ELF-1 (cell line): ENCODE measurements around the gene IFITM2.
"Not testable (repeated sequence)": the region's sequence is repeated elsewhere in the genome, so short reads cannot be mapped to it uniquely, and the experiment has no call there.

Experiments
- DNase-seq: peaks from one replicate; pipeline ENCODE4 v3.0.0-alpha.2; 2016; ENCODE audit warnings: low read depth, low spot score

IFITM2 gene

GRCh38 chr11:308740-309665 lies 1.4 kb downstream of the IFITM2 start:
- not testable (repeated sequence) for DNase-seq

- not testable (repeated sequence) for DNase-seq
Observed at GRCh38 chr11:309979-310572, 2.5 kb downstream of the IFITM2 start.

GRCh38 chr11:311013-311748 lies 3.6 kb downstream of the IFITM2 start:
- not testable (repeated sequence) for DNase-seq

DNA sequence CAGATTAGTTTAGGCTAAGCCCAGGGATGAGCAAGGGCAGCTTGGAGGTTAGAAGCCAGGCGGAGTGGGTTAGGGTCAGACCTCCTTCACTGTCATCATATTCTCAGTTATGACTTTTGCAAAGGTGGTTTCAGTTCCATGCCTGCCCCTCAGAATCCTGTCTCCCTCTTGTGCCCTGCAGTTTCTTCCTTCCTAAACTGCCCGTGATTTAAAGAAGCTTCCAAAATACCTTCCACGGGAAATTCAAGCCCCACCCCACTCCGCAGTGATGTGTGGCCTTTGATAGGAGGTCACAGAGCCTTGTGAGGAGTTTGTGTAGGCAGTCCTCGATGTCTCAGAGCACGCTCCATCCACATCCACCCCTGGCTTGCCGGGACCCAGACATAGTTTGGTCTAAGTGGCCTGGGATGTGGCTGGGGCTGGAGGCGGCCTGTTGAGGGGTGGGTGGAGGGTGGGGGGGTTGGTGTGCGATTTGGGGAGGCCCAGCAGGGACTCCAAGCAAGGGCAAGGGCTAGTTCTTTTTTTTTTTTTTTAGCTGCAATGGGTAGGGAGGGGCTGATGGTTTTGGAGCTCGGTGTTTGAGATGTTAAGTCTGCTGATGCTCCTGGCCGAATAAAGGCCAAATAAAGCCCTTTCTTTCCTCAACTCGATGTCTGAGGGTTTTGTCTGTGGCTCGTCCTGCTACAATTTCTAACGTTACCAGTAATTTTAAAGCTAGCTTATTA lies 4.6 kb downstream of the IFITM2 start:
- no peak for DNase-seq

DNA sequence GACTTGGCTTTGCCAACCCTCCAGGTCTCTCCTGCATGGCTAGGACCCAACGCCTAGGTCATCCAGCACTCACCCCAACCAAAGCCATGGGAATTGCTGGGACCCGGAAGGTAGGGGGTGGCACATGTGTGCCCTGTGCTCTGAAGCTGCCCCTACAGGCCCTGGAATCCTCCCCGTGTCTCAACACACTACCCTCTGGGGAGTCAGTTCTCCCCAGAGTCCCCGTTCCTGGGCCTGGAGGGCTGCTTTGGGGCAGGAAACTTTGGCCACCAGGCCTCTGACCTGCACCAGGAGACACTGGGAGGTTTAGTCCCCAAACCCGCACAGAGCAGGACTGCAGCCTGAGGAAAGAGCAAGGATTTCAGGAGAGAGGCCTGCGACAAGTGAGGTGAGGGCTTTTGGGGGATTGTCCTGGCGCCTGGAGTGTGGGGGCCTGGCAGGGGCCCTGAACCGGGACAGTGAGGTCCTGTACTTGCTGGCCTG lies 5.7 kb downstream of the IFITM2 start:
- DNase-seq: no peak

GRCh38 chr11:313787-314553 lies 6.4 kb downstream of the IFITM2 start, which contains the start of gene IFITM1:
IFITM1 (plus strand) TSS chr11:314040; CDS start chr11:314171, 131 bp downstream.
- DNase-seq: peak; percentile 79

GRCh38 chr11:314554-314875 lies 6.9 kb downstream of the IFITM2 start:
- DNase-seq: not testable (repeated sequence)

- no peak for DNase-seq
Observed at GRCh38 chr11:315051-315481, 7.5 kb downstream of the IFITM2 start.

DNA sequence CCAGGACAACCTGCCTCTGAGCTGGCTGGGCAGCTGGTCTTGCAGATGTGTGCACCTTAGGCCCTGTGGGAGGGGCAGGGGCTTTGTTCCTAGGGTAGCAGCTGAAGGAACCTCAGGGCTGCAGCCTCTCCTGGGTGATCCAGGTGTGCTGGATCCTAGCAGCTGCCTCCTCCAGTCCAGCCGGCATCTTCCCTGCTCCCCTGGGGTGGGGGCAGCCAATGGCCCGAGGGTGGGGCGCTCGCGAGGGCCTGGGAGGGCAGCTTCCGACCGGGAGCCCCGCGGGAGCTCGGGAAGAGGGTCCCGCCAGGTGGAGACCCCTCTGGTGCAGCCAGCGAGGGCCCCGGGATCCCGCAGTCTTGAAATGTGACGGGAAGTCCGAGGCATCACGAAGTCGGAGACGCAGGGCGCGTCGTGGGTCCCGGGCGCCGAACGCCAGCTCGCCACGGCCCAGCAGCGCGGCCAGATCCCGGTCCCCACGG lies 7.9 kb downstream of the IFITM2 start:
- DNase-seq: no peak

GRCh38 chr11:316031-316701 lies 8.6 kb downstream of the IFITM2 start:
- peak; percentile 55 for DNase-seq

- peak; percentile 67 for DNase-seq
Observed at GRCh38 chr11:316891-317301, 9.3 kb downstream of the IFITM2 start.

DNA sequence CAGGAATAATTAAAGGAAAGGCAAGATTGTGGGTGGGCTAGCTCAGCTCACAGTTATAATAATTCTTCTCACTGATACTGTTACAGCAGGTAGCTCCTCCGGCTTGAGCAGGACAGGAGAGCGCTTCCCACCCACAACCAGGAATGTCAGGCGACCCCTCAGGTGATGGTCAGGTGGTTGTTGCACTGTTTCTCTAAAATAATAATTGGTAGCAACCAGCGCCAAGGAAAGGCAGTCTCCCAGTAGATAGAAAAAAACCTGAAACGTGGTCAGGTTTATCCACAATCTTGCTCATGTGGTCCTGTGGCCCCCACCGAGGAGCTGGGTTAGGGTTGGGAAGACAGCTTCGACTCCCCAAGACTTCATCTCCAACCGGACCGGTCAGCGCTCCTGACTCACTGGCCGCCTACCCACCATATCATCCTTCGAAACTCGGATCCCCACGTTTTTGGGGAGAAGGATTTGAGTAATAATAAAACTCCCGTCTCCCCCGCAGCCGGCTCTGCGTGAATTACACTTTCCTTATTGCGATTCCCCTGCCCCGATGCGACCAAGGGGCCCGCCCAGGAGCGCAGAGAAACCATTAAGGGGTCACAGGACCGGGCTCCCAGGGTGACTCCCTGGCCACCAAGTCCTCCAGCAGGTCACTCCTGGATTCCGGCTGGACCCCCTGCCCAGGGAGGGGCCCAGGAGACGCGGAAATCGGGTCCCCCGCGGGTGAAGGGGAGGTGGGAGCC lies 10.2 kb downstream of the IFITM2 start:
- peak; percentile 67 for DNase-seq

DNA sequence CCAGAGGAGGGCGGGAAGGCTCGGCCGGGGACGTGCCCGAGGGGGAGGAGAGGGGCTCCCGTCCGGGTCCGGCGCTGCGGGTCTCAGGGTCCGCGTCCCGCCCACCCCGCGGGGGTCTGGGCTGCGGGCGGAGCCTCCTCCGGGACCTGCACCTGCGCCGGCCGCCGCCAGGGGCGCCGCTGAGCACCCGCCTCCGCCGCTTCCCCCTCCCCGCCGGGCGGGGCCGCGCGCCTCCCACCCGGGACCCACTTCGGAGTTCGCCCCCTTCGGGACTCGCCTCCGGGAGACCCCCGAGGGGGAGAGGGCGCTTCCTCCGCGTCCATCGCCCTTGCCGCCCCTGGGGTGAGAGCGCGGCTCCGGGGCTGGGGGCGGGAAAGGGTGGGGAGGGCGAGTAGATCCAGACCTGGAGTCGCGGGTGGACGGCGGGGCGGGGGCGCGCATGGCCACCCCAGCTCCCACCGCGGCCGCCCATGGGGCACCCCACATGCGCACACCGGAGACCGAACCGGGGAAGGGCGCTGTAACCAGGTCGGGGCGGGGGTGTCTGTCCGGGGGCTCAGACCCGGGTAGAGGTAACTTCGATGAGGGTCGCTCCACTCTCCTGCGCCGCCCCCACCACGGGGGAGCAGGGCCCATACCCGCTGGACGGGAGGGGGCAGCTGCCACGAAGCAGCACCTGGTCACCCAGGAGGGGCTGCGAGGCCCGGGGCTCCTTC lies 10.9 kb downstream of the IFITM2 start:
- DNase-seq: not testable (repeated sequence)

DNA sequence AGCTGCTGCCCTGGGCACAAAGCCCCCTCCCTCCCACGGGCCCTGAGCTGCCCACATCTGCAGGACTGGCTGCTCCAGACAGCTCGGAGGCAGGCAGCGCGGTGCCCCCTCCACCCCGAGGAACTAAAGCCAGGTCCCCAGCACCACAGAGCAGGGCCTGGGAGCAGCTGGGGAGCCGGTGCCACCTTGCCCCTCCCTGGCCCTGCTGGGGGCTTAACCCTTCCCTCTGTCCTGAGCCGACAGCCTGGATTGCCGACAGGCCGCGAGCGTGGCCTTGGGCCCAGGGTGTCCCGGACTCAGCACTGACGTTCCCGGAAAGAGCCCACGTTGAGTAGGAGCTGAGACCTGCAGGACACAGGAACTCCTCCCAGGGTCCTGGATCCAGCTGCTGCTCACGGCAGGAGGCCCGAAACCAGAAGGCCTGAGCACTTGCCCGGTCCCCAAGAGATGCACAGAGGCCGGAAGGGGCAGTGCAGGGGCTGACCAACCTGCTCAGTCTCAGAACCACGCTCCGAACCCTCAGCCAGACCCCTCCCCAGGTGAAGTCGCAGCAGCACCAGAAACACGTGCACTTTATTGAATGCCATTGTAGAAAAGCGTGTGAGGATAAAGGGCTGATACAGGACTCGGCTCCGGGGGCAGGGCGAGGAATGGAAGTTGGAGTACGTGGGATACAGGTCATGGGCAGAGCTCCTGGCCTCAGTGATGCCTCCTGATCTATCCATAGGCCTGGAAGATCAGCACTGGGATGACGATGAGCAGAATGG lies 11.7 kb downstream of the IFITM2 start:
- DNase-seq: peak; percentile 69

GRCh38 chr11:319888-320273 lies 12.3 kb downstream of the IFITM2 start:
- not testable (repeated sequence) for DNase-seq

DNA sequence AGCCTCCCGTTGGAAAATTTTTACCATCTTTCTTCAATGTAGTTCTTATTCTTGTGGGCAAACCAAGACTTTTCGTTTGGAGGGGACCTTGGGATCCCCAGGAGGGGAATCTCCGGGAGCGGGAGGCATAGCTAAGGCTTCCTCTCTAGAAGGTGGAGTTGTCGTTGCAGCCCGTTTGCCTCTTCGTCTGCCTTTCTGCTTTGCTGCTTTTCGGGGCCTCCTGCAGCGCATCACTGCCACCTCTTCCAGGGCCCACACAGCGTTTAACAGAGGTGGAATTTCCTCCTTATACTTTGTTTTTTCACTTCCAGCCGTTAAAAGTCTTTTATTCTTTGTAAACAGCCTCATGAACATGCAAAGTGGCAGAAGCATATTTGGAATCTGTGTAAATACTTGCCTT lies 16.5 kb downstream of the IFITM2 start:
- no peak for DNase-seq

- peak; percentile 31 for DNase-seq
Observed at GRCh38 chr11:324593-325517, 17.2 kb downstream of the IFITM2 start.
